HepG2 (cell line): ENCODE data around the gene PALM. TPM values are rescaled to one million over a fixed set of nuclear protein-coding genes. Genes with fewer than 3 reads are reported as not detected.

Experiments used
- BHLHE40 ChIP-seq: IDR thresholded peaks from 2 replicates; pipeline ENCODE4 v1.6.1; 2011; ENCODE audit warnings: low read length, improper control_type of control experiment
- BORCS8-MEF2B ChIP-seq: sonication (generic); formaldehyde crosslinking; IDR thresholded peaks from 2 replicates; pipeline ENCODE4 v1.8.0; 2022; ENCODE audit warnings: mild to moderate bottlenecking, missing genetic modification reagents
- CREBL2 ChIP-seq: sonication (generic); formaldehyde crosslinking; IDR thresholded peaks from 2 replicates; pipeline ENCODE4 v1.8.1; 2023; ENCODE audit warnings: missing genetic modification reagents, mild to moderate bottlenecking, borderline replicate concordance
- IRF1 ChIP-seq: sonication (generic); formaldehyde crosslinking; IDR thresholded peaks from 2 replicates; pipeline ENCODE4 v1.4.0; 2020; ENCODE audit warnings: low read depth, mild to moderate bottlenecking, missing genetic modification reagents
- IRF2 ChIP-seq: IDR thresholded peaks from 2 replicates; pipeline ENCODE4 v1.6.1; 2018; ENCODE audit warnings: missing genetic modification reagents, missing compliant biosample characterization
- KMT2A ChIP-seq: sonication (generic); formaldehyde crosslinking; IDR thresholded peaks from 2 replicates; pipeline ENCODE4 v1.4.0; 2020; ENCODE audit warnings: missing genetic modification reagents
- LRRFIP1 ChIP-seq: sonication (generic); formaldehyde crosslinking; conservative IDR thresholded peaks from 2 replicates; pipeline ENCODE4 v1.4.0; 2020; ENCODE audit warnings: missing genetic modification reagents
- NPAS2 ChIP-seq: sonication (generic); formaldehyde crosslinking; IDR thresholded peaks from 2 replicates; pipeline ENCODE4 v1.8.0; 2022; ENCODE audit warnings: mild to moderate bottlenecking, missing genetic modification reagents, borderline replicate concordance
- TMF1 ChIP-seq: sonication (generic); formaldehyde crosslinking; IDR thresholded peaks from 2 replicates; pipeline ENCODE4 v1.8.1; 2022; ENCODE audit warnings: low read depth, missing genetic modification reagents
- TP53 ChIP-seq: sonication (generic); formaldehyde crosslinking; conservative IDR thresholded peaks from 2 replicates; pipeline ENCODE4 v1.4.0; 2020; ENCODE audit warnings: missing genetic modification reagents
- ZBTB33 ChIP-seq: sonication (generic); formaldehyde crosslinking; IDR thresholded peaks from 2 replicates; pipeline ENCODE4 v1.4.0; 2020; ENCODE audit warnings: missing genetic modification reagents
- ZFP1 ChIP-seq: IDR thresholded peaks from 2 replicates; pipeline ENCODE4 v1.6.1; 2016
- ZNF225 ChIP-seq: sonication (generic); formaldehyde crosslinking; IDR thresholded peaks from 2 replicates; pipeline ENCODE4 v1.4.0; 2020; ENCODE audit warnings: mild to moderate bottlenecking, missing genetic modification reagents
- ZNF33A ChIP-seq: sonication (generic); formaldehyde crosslinking; IDR thresholded peaks from 2 replicates; pipeline ENCODE4 v1.5.1; 2020; ENCODE audit warnings: missing genetic modification reagents, mild to moderate bottlenecking, moderate library complexity, borderline replicate concordance
- ZNF446 ChIP-seq: sonication (generic); formaldehyde crosslinking; IDR thresholded peaks from 2 replicates; pipeline ENCODE4 v1.5.0; 2020; ENCODE audit warnings: mild to moderate bottlenecking, missing genetic modification reagents
- ZNF567 ChIP-seq: sonication (generic); formaldehyde crosslinking; IDR thresholded peaks from 2 replicates; pipeline ENCODE4 v1.8.1; 2023; ENCODE audit warnings: mild to moderate bottlenecking, missing genetic modification reagents, borderline replicate concordance
- ZNF614 ChIP-seq: IDR thresholded peaks from 2 replicates; pipeline ENCODE4 v1.6.1; 2018; ENCODE audit warnings: missing biosample characterization, missing genetic modification reagents, inconsistent platforms, borderline replicate concordance
- polyA plus RNA-seq, 8 experiments: library from polyadenylated mRNA; depleted of rRNA in 3 of 8; stranded (reverse) in 7 of 8; unstranded in 1 of 8; fragments of >200 nt; fragmentation: Illumina TruSeq in 4 of 8; extraction: Trizol in 4 of 8; gene quantifications; 2 replicates each; pipeline versions ENCODE4 v1.2.1 to v1.2.3, GENCODE V29; 2011 to 2016; ENCODE audit warnings: low read depth in 4 of 8, missing spikeins in 1 of 8, mixed read lengths in 1 of 8; ENCODE audit not compliant: insufficient read depth in 1 of 8
- total RNA-seq, 5 experiments: library from RNA; depleted of rRNA; stranded (reverse); fragments of >200 nt; fragmentation: Illumina TruSeq; extraction: Trizol; gene quantifications; 2 replicates each; pipeline ENCODE4 v1.2.3, GENCODE V29; 2016; ENCODE audit warnings: low read depth in 1 of 5
- TF ChIP-seq, protein P1 (sequence below): sonication (generic); formaldehyde crosslinking; IDR thresholded peaks from 2 replicates; pipeline ENCODE4 v1.4.0; 2020; ENCODE audit warnings: low read depth, mild to moderate bottlenecking, missing genetic modification reagents
- TF ChIP-seq, protein P2 (sequence below): sonication (generic); formaldehyde crosslinking; IDR thresholded peaks from 2 replicates; pipeline ENCODE4 v1.4.0; 2020; ENCODE audit warnings: missing genetic modification reagents, borderline replicate concordance

PALM gene
- total and polyA plus RNA-seq, 2 of the 13 experiments (the other 11 are each of a cell fraction or from before 2014, with no cell fraction given): 4.0 to 9.7 TPM

GRCh38 chr19:662207-662961 lies 46.4 kb upstream of the PALM start (continued):
- TF ChIP-seq ZNF567: no peak
- 0 out of 2 replicates have a peak, but pooled peaks have one; percentile 1 for TF ChIP-seq BORCS8-MEF2B (CRISPR knock-in tag)
- TF ChIP-seq ZNF446: no peak
- TF ChIP-seq CREBL2 (CRISPR knock-in tag): no peak
- no peak for TF ChIP-seq TP53
- TF ChIP-seq IRF1 (CRISPR knock-in tag): no peak
- TF ChIP-seq ZBTB33: no peak
- no peak for TF ChIP-seq ZNF614 (CRISPR knock-in tag)
- TF ChIP-seq, protein P1, sequence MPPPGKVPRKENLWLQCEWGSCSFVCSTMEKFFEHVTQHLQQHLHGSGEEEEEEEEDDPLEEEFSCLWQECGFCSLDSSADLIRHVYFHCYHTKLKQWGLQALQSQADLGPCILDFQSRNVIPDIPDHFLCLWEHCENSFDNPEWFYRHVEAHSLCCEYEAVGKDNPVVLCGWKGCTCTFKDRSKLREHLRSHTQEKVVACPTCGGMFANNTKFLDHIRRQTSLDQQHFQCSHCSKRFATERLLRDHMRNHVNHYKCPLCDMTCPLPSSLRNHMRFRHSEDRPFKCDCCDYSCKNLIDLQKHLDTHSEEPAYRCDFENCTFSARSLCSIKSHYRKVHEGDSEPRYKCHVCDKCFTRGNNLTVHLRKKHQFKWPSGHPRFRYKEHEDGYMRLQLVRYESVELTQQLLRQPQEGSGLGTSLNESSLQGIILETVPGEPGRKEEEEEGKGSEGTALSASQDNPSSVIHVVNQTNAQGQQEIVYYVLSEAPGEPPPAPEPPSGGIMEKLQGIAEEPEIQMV (CRISPR knock-in tag): peak; percentile 48; the same call in 1 of the 2 replicates
- no peak; the same call in 1 of the 2 replicates for TF ChIP-seq ZNF33A (CRISPR knock-in tag)
- TF ChIP-seq TMF1 (CRISPR knock-in tag): peak; percentile 31; the same call in 1 of the 2 replicates
- TF ChIP-seq NPAS2 (CRISPR knock-in tag): 0 out of 2 replicates have a peak, but pooled peaks have one; percentile 6
- no peak for TF ChIP-seq BHLHE40
- TF ChIP-seq, protein P2, sequence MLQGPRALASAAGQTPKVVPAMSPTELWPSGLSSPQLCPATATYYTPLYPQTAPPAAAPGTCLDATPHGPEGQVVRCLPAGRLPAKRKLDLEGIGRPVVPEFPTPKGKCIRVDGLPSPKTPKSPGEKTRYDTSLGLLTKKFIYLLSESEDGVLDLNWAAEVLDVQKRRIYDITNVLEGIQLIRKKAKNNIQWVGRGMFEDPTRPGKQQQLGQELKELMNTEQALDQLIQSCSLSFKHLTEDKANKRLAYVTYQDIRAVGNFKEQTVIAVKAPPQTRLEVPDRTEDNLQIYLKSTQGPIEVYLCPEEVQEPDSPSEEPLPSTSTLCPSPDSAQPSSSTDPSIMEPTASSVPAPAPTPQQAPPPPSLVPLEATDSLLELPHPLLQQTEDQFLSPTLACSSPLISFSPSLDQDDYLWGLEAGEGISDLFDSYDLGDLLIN (CRISPR knock-in tag): no peak
- TF ChIP-seq ZFP1 (CRISPR knock-in tag): no peak
- no peak for TF ChIP-seq ZNF225
- no peak for TF ChIP-seq KMT2A (CRISPR knock-in tag)
- no peak for TF ChIP-seq IRF2 (CRISPR knock-in tag)
- no peak for TF ChIP-seq LRRFIP1 (CRISPR knock-in tag)
